ENCODE measurements around the gene ZBTB40. TPM values are rescaled to one million over a fixed set of nuclear protein-coding genes. Genes with fewer than 3 reads are reported as not detected.

ZBTB40 gene
- total RNA-seq, 4 donors from 2014 or later, result 25.7 to 38.0 (median 32.5) TPM

DNA sequence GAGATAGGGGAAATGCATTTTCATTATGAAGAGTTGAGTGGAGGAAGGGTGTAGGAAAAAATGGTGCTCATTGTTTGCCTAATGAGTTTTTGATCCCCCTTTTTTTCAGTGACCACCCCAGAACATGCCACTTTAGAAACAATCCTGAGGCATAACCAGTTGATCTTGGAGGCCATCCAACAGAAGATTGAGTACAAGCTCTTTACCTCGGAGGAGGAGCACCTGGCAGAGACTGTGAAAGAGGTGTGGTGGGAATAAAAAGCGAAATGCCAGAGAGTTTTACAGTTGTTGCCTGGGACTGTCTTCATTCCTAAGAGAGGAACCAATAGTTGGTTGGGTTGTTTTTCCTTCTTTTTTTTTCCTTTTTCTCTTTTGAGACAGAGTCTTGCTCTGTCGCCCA is 57.3 kb downstream of the ZBTB40 start:
- H3K27ac ChIP-seq, result no peak overlapping the region
- DNase-seq, result no peak
- no peaks in the 10 kb centered on the region for H3K27me3 ChIP-seq
- peaks cover 0 to 80% (median 0%) of the 10 kb centered on the region in 3 donors for H3K36me3 ChIP-seq
- H3K4me1 ChIP-seq, result no peaks in the 10 kb centered on the region
- H3K9me3 ChIP-seq, result no peaks in the 10 kb centered on the region
- H3K4me3 ChIP-seq, result no peak overlapping the region
- no peak for TF ChIP-seq POLR2A (IDR thresholded peaks at IDR 0.05)
- TF ChIP-seq, protein P1, sequence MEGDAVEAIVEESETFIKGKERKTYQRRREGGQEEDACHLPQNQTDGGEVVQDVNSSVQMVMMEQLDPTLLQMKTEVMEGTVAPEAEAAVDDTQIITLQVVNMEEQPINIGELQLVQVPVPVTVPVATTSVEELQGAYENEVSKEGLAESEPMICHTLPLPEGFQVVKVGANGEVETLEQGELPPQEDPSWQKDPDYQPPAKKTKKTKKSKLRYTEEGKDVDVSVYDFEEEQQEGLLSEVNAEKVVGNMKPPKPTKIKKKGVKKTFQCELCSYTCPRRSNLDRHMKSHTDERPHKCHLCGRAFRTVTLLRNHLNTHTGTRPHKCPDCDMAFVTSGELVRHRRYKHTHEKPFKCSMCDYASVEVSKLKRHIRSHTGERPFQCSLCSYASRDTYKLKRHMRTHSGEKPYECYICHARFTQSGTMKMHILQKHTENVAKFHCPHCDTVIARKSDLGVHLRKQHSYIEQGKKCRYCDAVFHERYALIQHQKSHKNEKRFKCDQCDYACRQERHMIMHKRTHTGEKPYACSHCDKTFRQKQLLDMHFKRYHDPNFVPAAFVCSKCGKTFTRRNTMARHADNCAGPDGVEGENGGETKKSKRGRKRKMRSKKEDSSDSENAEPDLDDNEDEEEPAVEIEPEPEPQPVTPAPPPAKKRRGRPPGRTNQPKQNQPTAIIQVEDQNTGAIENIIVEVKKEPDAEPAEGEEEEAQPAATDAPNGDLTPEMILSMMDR (IDR thresholded peaks at IDR 0.05), result no peak

DNA sequence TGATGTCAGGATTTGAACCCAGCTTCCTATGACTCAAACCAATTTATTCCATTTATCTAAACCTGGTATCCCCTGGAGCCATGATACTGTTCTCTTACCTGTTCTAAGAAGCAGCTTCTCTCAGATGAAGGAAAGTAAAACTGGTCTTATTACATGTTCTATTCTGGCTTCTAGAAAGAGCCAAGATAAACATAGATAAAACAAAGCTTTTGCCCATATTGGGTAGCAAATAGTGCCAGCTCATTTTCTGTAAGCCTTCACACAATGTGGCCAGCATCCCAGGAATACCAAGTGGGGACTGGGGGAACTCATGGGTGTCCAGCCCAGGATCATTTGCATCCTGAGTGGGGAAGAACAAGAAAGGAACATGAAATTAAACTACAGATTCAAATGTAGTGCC is 58.2 kb downstream of the ZBTB40 start:
- TF ChIP-seq POLR2A (IDR thresholded peaks at IDR 0.05), result no peak
- TF ChIP-seq, protein P1 (IDR thresholded peaks at IDR 0.05), result no peak
- Histone ChIP-seq H3K27ac (no peak overlapping the region), H3K4me3 (no peak overlapping the region), H3K36me3 (peaks cover 0 to 88% (median 0%) of the 10 kb centered on the region in 3 donors), H3K4me1 (no peaks in the 10 kb centered on the region), H3K9me3 (no peaks in the 10 kb centered on the region), H3K27me3 (no peaks in the 10 kb centered on the region)
- no peak for DNase-seq

DNA sequence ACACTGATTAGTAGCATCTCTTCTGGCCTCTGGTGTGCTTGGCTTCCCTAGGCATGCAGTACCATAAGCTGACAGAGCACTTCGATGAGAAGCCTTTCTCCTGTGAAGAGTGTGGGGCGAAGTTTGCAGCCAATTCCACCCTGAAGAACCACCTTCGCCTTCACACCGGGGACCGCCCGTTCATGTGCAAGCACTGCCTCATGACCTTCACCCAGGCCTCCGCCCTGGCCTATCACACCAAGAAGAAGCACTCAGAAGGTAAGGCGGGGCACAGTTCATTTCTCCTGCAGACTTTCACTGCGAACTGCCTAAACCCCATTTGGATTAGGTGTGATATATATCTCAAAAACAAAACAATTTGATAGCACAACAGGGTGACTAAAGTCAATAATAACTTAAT is 61.2 kb downstream of the ZBTB40 start:
- no peaks in the 10 kb centered on the region for H3K4me1 ChIP-seq
- no peak for DNase-seq
- no peaks in the 10 kb centered on the region for H3K27me3 ChIP-seq
- H3K27ac ChIP-seq, result no peak overlapping the region
- no peak overlapping the region for H3K4me3 ChIP-seq
- H3K36me3 ChIP-seq, result peaks cover 0 to 98% (median 0%) of the 10 kb centered on the region in 3 donors
- TF ChIP-seq POLR2A (IDR thresholded peaks at IDR 0.05), result no peak
- TF ChIP-seq, protein P1 (IDR thresholded peaks at IDR 0.05), result no peak
- H3K9me3 ChIP-seq, result no peaks in the 10 kb centered on the region

DNA sequence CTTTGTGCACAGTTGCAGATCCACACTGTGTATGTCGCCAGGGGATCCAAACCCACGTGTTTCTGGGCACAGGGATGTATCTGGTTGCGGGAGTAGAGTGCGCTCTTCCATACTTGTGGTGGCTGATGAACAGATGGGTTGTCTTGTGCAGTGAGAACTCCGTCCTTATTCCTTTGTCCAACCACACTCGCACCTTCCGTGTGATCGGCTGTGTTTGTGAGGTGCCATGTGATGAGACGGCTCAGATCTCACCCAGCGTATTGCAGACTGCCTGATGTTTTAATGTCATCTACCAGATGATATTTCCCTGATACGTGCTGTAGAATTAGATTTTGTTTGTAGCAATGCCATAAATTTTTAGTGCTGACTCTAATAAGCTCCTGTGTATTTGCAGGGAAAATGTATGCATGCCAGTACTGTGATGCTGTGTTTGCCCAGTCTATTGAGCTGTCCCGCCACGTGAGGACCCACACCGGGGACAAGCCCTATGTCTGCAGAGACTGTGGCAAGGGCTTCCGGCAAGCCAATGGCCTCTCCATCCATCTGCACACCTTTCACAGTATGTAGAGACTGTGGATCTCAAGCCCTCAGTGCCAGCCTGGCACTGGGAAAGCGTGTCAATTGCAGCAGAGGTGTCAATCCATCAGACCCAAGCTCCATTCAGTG is 65.4 kb downstream of the ZBTB40 start:
- no peaks in the 10 kb centered on the region for H3K27me3 ChIP-seq
- no peak for DNase-seq
- no peaks in the 10 kb centered on the region for H3K4me1 ChIP-seq
- TF ChIP-seq POLR2A (IDR thresholded peaks at IDR 0.05), result no peak
- TF ChIP-seq, protein P1 (IDR thresholded peaks at IDR 0.05), result no peak
- H3K27ac ChIP-seq, result no peak overlapping the region
- H3K36me3 ChIP-seq, result peaks cover 0 to 99% (median 0%) of the 10 kb centered on the region in 3 donors
- H3K4me3 ChIP-seq, result no peak overlapping the region
- no peaks in the 10 kb centered on the region for H3K9me3 ChIP-seq

DNA sequence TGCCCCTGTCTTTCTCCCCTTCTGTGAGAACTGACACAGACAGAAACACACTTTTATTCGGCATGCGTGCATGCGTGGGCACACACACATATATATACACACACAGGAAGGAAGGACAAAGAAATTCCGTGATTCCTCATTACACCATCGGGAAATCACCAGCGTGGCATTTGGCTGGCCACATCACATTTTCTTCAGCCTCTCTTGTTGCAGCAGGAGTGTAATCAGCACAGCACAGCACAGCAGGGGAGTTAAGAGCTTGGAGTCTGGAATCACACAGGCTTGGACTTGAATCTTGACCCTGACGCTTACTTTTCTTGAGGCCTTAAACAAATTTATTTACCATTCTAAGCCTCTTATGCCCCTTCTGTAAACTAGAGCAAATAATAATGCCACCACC is 66.3 kb downstream of the ZBTB40 start:
- no peak overlapping the region for H3K27ac ChIP-seq
- no peak overlapping the region for H3K4me3 ChIP-seq
- H3K9me3 ChIP-seq, result no peaks in the 10 kb centered on the region
- TF ChIP-seq POLR2A (IDR thresholded peaks at IDR 0.05), result no peak
- peaks cover 0 to 97% (median 0%) of the 10 kb centered on the region in 3 donors for H3K36me3 ChIP-seq
- no peaks in the 10 kb centered on the region for H3K4me1 ChIP-seq
- DNase-seq, result no peak
- H3K27me3 ChIP-seq, result no peaks in the 10 kb centered on the region

DNA sequence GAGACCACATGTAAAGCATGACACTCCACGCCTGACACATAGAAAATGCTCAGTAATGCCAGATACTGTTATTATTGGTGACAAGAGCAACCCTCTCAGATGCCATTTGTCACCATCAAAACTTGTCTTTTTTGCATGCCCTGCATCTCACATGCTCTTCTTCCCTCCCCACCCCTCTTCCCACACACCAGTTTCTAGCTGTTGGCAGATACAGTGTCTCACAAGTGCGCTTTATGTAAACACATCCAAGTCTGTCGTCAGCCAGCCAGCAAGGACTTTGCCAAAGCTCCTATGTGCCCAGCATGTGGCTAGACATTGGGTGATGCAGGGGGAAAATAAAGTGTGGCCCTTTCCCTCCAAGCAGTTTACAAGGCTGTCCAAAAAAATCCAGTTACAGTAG is 66.7 kb downstream of the ZBTB40 start:
- peaks cover 0 to 93% (median 0%) of the 10 kb centered on the region in 3 donors for H3K36me3 ChIP-seq
- H3K4me3 ChIP-seq, result no peak overlapping the region
- TF ChIP-seq, protein P1 (IDR thresholded peaks at IDR 0.05), result no peak
- TF ChIP-seq POLR2A (IDR thresholded peaks at IDR 0.05), result no peak
- no peak for DNase-seq
- no peaks in the 10 kb centered on the region for H3K27me3 ChIP-seq
- H3K4me1 ChIP-seq, result no peaks in the 10 kb centered on the region
- H3K27ac ChIP-seq, result no peak overlapping the region
- H3K9me3 ChIP-seq, result no peaks in the 10 kb centered on the region

All from Peyer's patch (tissue), 4 donors.